HG03571 (cell line): Measurements from ENCODE around the gene ETV6.

Experiments
- ATAC-seq: cut with Tn5 transposase; IDR thresholded peaks from one replicate; pipeline ENCODE4 v1.9.1; 2021; ENCODE audit not compliant: unreplicated experiment

The ETV6 gene

DNA sequence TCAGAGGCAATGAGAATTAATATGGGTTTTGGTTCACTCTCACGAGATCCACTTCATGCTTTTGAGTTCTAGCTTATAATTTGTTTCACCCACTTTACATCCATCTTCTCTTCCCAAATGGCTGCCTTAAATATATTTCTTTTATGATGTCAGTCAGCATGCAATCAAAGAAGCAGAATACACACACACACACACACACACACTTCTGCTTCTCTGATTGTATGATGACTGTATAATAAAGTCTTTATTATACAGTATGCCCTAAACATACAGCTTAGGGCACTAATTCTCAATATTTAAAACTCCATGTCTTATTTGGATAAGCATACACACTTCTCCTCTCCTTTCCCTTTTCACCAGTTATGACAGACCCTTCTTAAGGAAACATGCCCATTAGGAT, 6.7 kb upstream of the ETV6 start:
- no peak for ATAC-seq

- ATAC-seq: no peak
Measured at GRCh38 chr12:11645391-11645790, 4.1 kb upstream of the ETV6 start.

- peak; percentile 23 for ATAC-seq
Measured at GRCh38 chr12:11648514-11649412, 711 bp upstream of the ETV6 start.

GRCh38 chr12:11650286-11651281, 1.1 kb downstream of the ETV6 start:
- ATAC-seq: no peak

DNA sequence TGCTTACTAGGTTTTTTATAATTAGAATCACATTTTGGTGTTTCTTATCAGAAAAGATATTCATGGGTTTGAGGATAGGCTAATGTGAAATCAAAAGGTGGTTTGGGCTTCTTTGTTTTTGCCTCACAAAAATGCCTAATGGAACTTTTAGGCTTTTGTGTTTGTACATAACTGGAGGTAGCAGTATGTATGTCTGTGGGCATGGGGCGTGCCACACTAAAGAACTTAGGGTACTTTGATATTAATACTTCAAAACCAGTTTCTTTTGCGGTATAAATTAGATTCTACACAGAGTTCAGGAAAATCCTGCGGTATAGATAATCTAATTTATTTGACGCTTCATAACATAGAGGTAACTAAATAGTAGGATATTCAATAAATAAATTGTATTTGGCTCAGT, 1.9 kb downstream of the ETV6 start:
- ATAC-seq: no peak

DNA sequence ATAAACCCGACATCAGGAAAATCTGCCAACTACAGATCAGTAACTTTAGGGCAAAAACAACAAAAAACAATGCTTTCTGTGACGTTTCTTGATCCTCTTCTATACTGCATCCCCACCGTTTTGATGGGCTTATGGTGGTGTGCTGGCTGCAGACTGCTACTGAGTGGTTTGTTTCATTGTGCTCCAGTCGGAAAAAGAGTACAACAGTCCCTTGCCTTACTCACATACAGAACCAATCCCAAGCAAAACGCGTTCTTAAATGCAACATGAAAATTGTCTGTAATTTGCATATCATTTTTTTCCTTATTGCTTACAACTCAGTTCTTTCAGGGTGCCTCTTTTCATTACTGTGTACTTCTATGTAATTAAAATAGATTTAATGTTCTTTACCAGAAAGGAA, 2.3 kb downstream of the ETV6 start:
- ATAC-seq: no peak

GRCh38 chr12:11652351-11653040, 3.0 kb downstream of the ETV6 start:
- ATAC-seq: no peak

- ATAC-seq: peak; percentile 19
Measured at GRCh38 chr12:11653215-11653753, 3.8 kb downstream of the ETV6 start.

DNA sequence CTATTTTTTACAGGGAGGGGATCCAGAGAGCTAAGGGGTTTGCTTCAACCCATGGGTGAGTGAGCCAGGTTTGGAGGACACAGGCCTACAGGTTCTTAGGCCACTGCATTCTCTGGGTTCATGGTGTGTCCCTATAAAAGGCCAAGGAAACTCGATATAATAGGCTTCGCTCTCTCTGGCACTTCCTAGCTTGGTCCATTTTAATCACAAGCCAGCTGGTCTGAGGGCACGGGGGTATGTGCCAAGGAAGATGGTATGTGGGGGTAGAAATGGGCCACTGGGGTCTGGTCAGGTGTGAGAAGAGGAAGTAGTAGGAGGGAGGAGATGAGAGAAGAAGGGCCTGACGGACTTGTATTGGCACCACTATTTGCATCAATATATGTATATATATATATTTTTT, 4.9 kb downstream of the ETV6 start:
- no peak for ATAC-seq

GRCh38 chr12:11654802-11655201, 5.3 kb downstream of the ETV6 start:
- ATAC-seq: no peak

GRCh38 chr12:11655842-11656241, 6.4 kb downstream of the ETV6 start:
- ATAC-seq: no peak

DNA sequence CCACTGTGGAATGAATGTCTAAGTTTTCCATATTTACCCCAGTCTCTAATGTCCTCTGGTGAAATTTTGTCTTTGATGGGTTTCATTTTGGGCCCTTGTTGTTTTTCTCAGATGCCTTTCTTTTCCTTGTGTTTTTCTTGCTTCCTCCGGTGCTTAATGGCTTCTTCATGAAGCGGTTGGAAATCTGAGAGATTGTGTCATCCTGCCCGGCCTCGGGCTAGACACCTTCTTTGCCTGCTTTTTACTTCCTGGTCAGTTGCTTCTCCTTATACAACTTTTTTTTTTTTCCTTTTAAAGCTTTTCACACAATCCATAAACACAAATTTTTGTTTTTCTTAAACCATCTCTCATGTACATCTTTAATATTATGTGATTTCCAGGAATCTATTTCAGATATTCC, 7.1 kb downstream of the ETV6 start:
- no peak for ATAC-seq

GRCh38 chr12:11657511-11657910, 8.0 kb downstream of the ETV6 start:
- no peak for ATAC-seq

DNA sequence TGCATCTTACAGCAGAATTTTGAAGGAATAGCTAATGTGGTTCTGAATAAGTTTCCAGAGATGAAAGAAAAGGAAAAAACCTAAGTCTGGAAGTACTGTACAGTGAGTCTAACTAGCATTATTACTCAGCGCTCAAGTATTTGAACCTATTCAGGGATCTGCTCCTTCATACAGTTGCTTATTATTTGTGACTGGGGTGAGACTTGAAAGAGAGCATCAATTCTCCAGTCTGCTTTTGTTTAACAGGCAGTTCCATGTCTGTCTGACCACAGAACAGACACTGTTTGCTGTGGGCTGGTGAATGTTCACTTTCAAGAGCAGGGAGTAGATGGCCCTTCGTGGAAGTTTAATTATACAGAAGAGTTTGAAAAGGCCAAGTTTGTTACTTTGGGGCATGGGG, 9.3 kb downstream of the ETV6 start:
- ATAC-seq: no peak

- ATAC-seq: no peak
Measured at GRCh38 chr12:11660624-11661023, 11.2 kb downstream of the ETV6 start.

DNA sequence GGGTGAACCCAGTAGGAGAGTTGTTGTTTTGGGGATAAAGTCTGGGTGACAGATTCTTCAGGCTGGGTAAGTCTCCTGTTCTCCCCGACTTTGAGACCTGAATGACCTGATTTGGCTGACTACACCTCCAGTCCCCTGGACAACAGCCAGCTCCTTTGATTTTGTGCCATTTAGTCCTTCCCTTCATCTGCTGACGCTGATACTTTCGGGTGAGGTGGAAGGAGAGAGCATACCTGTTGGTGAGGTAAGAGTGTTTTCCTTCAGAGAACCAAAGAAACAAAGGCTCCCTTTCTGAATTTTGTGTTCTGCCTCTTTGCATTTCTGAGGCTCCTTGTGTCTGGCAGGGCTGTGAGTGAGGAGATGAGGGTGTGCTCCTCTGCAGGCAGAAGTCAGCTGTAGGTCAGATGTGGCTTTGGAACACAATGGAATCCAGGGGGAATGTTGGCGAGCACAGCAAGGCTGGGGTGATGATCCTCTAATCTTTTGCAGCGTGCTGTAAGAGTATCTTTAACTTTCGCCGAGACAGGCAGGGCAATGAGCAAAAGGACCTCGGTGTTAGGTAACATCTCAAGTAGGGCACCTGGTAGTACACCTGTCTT, 12.1 kb downstream of the ETV6 start:
- ATAC-seq: no peak

DNA sequence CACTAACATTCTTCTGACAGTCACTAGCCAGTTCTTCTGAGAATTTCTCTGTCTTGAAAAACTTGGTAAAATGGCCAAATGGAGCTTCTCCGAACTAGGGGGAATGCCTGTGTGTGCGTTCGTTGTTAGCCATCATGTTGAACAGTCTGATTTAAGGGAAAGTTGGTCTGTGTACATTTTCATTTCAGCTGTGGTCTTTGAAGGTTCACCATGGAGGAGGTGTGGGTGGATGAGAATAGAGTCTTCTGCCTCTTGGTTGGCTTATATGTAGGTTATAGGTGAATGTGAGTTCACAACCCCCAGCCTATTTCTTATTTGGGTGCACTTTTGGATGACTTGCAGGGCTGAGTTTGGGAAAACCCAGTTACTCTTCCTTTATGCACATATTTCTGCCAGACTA, 12.9 kb downstream of the ETV6 start:
- ATAC-seq: no peak

- ATAC-seq: no peak
Measured at GRCh38 chr12:11663130-11663529, 13.7 kb downstream of the ETV6 start.

DNA sequence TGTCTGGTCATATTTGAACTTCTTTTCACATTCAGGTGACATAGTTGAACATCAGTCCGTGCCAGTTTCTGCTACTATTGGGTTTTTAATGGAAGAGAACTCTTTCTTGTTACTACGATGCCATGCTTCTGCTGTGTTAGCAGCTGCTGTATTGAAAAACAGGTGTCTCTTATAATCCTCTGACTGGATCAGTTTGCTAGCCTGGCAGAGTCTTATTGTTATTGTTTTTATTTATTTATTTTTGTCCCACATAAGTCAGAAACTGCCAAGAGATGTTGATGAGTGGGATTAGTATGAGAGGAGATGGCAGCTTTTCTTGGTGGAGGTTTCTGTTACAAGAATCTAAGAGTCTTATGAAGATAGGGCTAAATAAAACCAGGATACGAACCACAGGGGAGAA, 14.6 kb downstream of the ETV6 start:
- ATAC-seq: no peak
